H1 (cell line): ENCODE results near the gene RAD51B. TPM values are rescaled to one million over a fixed set of nuclear protein-coding genes. Genes with fewer than 3 reads are reported as not detected.

ENCODE experiments used
- ATF2 ChIP-seq: IDR thresholded peaks from 2 replicates; pipeline ENCODE4 v1.6.1; 2012; ENCODE audit warnings: low read length, inconsistent platforms
- CBX8 ChIP-seq: fragments of 300-800, 300-1000 bp; sonication (generic); IDR thresholded peaks from 2 replicates; pipeline ENCODE4 v1.7.1; 2016; ENCODE audit warnings: low read depth, low read length, borderline replicate concordance
- CHD7 ChIP-seq: fragments of 300-600 bp; sonication (generic); IDR thresholded peaks from 2 replicates; pipeline ENCODE4 v1.7.1; 2012; ENCODE audit warnings: low read length, moderate library complexity, mild to moderate bottlenecking, inconsistent platforms; ENCODE audit not compliant: insufficient replicate concordance
- FOSL1 ChIP-seq: IDR thresholded peaks from 2 replicates; pipeline ENCODE4 v1.6.1; 2011; ENCODE audit warnings: mild to moderate bottlenecking, low read depth, low read length, moderate library complexity; ENCODE audit not compliant: insufficient read depth
- JUN ChIP-seq: IDR thresholded peaks from 2 replicates; pipeline ENCODE4 v1.6.1; 2011; ENCODE audit warnings: low read depth, mild to moderate bottlenecking, improper control_type of control experiment, low read length
- SAP30 ChIP-seq: fragments of 300-600 bp; sonication (generic); IDR thresholded peaks from 2 replicates; pipeline ENCODE4 v1.7.1; 2012; ENCODE audit warnings: low read length, moderate library complexity, mild to moderate bottlenecking, inconsistent platforms; ENCODE audit not compliant: insufficient read depth, insufficient replicate concordance
- SUZ12 ChIP-seq: fragments of 200-600 bp; sonication (generic); IDR thresholded peaks from 2 replicates; pipeline ENCODE4 v1.6.1; 2012; ENCODE audit warnings: mild to moderate bottlenecking, inconsistent platforms, low read length, moderate library complexity, mixed read lengths
- TCF12 ChIP-seq: IDR thresholded peaks from 2 replicates; pipeline ENCODE4 v1.6.1; 2011; ENCODE audit warnings: low read depth, mild to moderate bottlenecking, low read length
- ZNF274 ChIP-seq: IDR thresholded peaks from 2 replicates; pipeline ENCODE4 v1.7.0; 2012; ENCODE audit warnings: low read length, borderline replicate concordance; ENCODE audit errors: extremely low read depth
- polyA plus RNA-seq, 7 experiments: library from polyadenylated mRNA; depleted of rRNA in 3 of 7; stranded (reverse) in 5 of 7; unstranded in 2 of 7; fragments of >200 nt in 5 of 7; fragments of 200-250 nt in 2 of 7; gene quantifications; 1 replicate in 5 of 7; 2 replicates in 1 of 7; 4 replicates in 1 of 7; pipeline versions ENCODE4 v1.2.1 to v1.2.3, GENCODE V29; 2011 to 2013; ENCODE audit warnings: missing spikeins in 2 of 7, mixed read lengths in 2 of 7
- total RNA-seq: library from RNA; stranded (reverse); fragmentation: NEBNext Ultra II Directional; extraction: Animal tissue kit (Norgen Biotek cat#: 25700); gene quantifications from 2 replicates; pipeline ENCODE4 v1.2.1, GENCODE V29; 2021

Gene RAD51B
- total and polyA plus RNA-seq, 2 of the 8 experiments (the other 6 are each of a cell fraction or from before 2014, with no cell fraction given), result 3.9 to 14.9 TPM

GRCh38 chr14:68680541-68681051, 861.0 kb downstream of the RAD51B start (continued):
- TF ChIP-seq CHD7, result no peak
- TF ChIP-seq ZNF274, result no peak
- no peak for TF ChIP-seq FOSL1
- TF ChIP-seq ATF2, result no peak
- TF ChIP-seq JUN, result no peak
- TF ChIP-seq CBX8, result no peak
- TF ChIP-seq TCF12, result no peak
- TF ChIP-seq SAP30, result no peak
- no peak for TF ChIP-seq SUZ12
